Neutrophil (primary cell): Measurements from ENCODE around the gene CPZ.

Experiments used
- H3K27ac ChIP-seq: fragments of 200-600 bp; sonication (generic); 2 replicates; pipeline ENCODE4 v1.5.1; 2016; ENCODE audit warnings: mild to moderate bottlenecking, moderate library complexity
- H3K27me3 ChIP-seq: fragments of 200-600 bp; sonication (generic); 2 replicates; pipeline ENCODE4 v1.6.0; 2016; ENCODE audit warnings: mild to moderate bottlenecking
- H3K36me3 ChIP-seq: fragments of 200-600 bp; sonication (generic); 2 replicates; pipeline ENCODE4 v1.5.1; 2017
- H3K4me1 ChIP-seq, 2 experiments: fragments of 200-600 bp in 1 of 2; sonication (generic) in 1 of 2; 1 replicate in 1 of 2; 2 replicates in 1 of 2; pipeline versions ENCODE4 v1.5.1 to v1.6.1; 2013 to 2016; ENCODE audit warnings: low read depth in 1 of 2, low read length in 1 of 2, mild to moderate bottlenecking in 1 of 2, moderate library complexity in 1 of 2; ENCODE audit not compliant: control insufficient read depth in 1 of 2, insufficient read depth in 1 of 2
- H3K4me3 ChIP-seq, 2 experiments: fragments of 200-600 bp in 1 of 2; sonication (generic) in 1 of 2; 1 replicate in 1 of 2; 2 replicates in 1 of 2; pipeline ENCODE4 v1.5.1; 2013 to 2016; ENCODE audit warnings: low read depth in 1 of 2, low read length in 1 of 2, mild to moderate bottlenecking in 1 of 2, moderate library complexity in 1 of 2
- H3K9me3 ChIP-seq: fragments of 200-600 bp; sonication (generic); 2 replicates; pipeline ENCODE4 v1.5.1; 2016
- CTCF ChIP-seq: fragments of 200-600 bp; sonication (generic); IDR thresholded peaks from 2 replicates; pipeline ENCODE4 v1.5.1; 2016; ENCODE audit warnings: antibody characterized with exemption

The CPZ gene

GRCh38 chr4:8568068-8568668, 24.4 kb upstream of the CPZ start:
- Histone ChIP-seq H3K36me3 (no peaks in the 10 kb centered on the region), H3K4me1 (no peaks in the 10 kb centered on the region), H3K27ac (no peak overlapping the region), H3K4me3 (no peak overlapping the region), H3K9me3 (no peaks in the 10 kb centered on the region), H3K27me3 (peaks cover 35% of the 10 kb centered on the region)
- no peak for TF ChIP-seq CTCF

- H3K36me3 ChIP-seq: no peaks in the 10 kb centered on the region
- no peaks in the 10 kb centered on the region for H3K4me1 ChIP-seq
- no peak for TF ChIP-seq CTCF
- H3K4me3 ChIP-seq: no peak overlapping the region
- no peaks in the 10 kb centered on the region for H3K9me3 ChIP-seq
- no peak overlapping the region for H3K27ac ChIP-seq
- H3K27me3 ChIP-seq: peaks cover 29% of the 10 kb centered on the region
Observed at GRCh38 chr4:8570201-8570600, 22.4 kb upstream of the CPZ start.

GRCh38 chr4:8571702-8572685, 20.6 kb upstream of the CPZ start:
- no peak overlapping the region for H3K27ac ChIP-seq
- H3K27me3 ChIP-seq: peaks cover 17% of the 10 kb centered on the region
- H3K4me3 ChIP-seq: no peak overlapping the region
- H3K4me1 ChIP-seq: no peaks in the 10 kb centered on the region
- no peaks in the 10 kb centered on the region for H3K36me3 ChIP-seq
- no peak for TF ChIP-seq CTCF
- H3K9me3 ChIP-seq: no peaks in the 10 kb centered on the region

GRCh38 chr4:8573266-8573665, 19.3 kb upstream of the CPZ start:
- Histone ChIP-seq H3K27me3 (peaks cover 23% of the 10 kb centered on the region), H3K36me3 (no peaks in the 10 kb centered on the region), H3K27ac (no peak overlapping the region), H3K4me3 (no peak overlapping the region), H3K4me1 (no peaks in the 10 kb centered on the region), H3K9me3 (no peaks in the 10 kb centered on the region)
- no peak for TF ChIP-seq CTCF

- Histone ChIP-seq H3K9me3 (no peaks in the 10 kb centered on the region), H3K27me3 (peaks cover 33% of the 10 kb centered on the region), H3K27ac (no peak overlapping the region), H3K4me1 (no peaks in the 10 kb centered on the region), H3K4me3 (no peak overlapping the region), H3K36me3 (no peaks in the 10 kb centered on the region)
- TF ChIP-seq CTCF: no peak
Observed at GRCh38 chr4:8574796-8575370, 17.7 kb upstream of the CPZ start.
